CD4-positive, alpha-beta T cell treated with Interleukin-2 at 100 ng/mL for 4 hours (primary cell): Measurements from ENCODE around the gene RBMS2.
"Not testable (repeated sequence)": the region's sequence is repeated elsewhere in the genome, so short reads cannot be mapped to it uniquely, and the experiment has no call there.

Source experiments
- DNase-seq: peaks from one replicate; pipeline ENCODE4 v3.0.0-alpha.2; 2020; ENCODE audit warnings: low spot score

RBMS2 gene

GRCh38 chr12:56518570-56518969 lies 3.0 kb upstream of the RBMS2 start:
- no peak for DNase-seq

- DNase-seq: no peak
Measured at GRCh38 chr12:56520048-56520447, 1.6 kb upstream of the RBMS2 start.

GRCh38 chr12:56520506-56520905 lies 1.1 kb upstream of the RBMS2 start:
- DNase-seq: no peak

- DNase-seq: no peak
Measured at GRCh38 chr12:56521209-56521589, 421 bp upstream of the RBMS2 start.

GRCh38 chr12:56522411-56523193 lies 982 bp downstream of the RBMS2 start:
- DNase-seq: no peak

GRCh38 chr12:56528846-56529245 lies 7.2 kb downstream of the RBMS2 start:
- no peak for DNase-seq

GRCh38 chr12:56529656-56530055 lies 8.0 kb downstream of the RBMS2 start:
- no peak for DNase-seq

GRCh38 chr12:56530390-56531055 lies 8.9 kb downstream of the RBMS2 start:
- DNase-seq: no peak

- no peak for DNase-seq
Measured at GRCh38 chr12:56537546-56537945, 15.9 kb downstream of the RBMS2 start.

- DNase-seq: no peak
Measured at GRCh38 chr12:56541631-56542030, 20.0 kb downstream of the RBMS2 start.

- DNase-seq: no peak
Measured at GRCh38 chr12:56542164-56542563, 20.5 kb downstream of the RBMS2 start.

- DNase-seq: no peak
Measured at GRCh38 chr12:56545023-56545604, 23.5 kb downstream of the RBMS2 start.

GRCh38 chr12:56546680-56547079 lies 25.1 kb downstream of the RBMS2 start:
- no peak for DNase-seq

GRCh38 chr12:56551070-56551469 lies 29.4 kb downstream of the RBMS2 start:
- DNase-seq: no peak

- DNase-seq: no peak
Measured at GRCh38 chr12:56565510-56566101, 44.0 kb downstream of the RBMS2 start.

- no peak for DNase-seq
Measured at GRCh38 chr12:56568146-56568545, 46.5 kb downstream of the RBMS2 start.

- DNase-seq: no peak
Measured at GRCh38 chr12:56571121-56571520, 49.5 kb downstream of the RBMS2 start.

- no peak for DNase-seq
Measured at GRCh38 chr12:56572288-56572687, 50.7 kb downstream of the RBMS2 start.

- no peak for DNase-seq
Measured at GRCh38 chr12:56574210-56574609, 52.6 kb downstream of the RBMS2 start.

GRCh38 chr12:56577248-56577647 lies 55.6 kb downstream of the RBMS2 start:
- DNase-seq: not testable (repeated sequence)

- DNase-seq: no peak
Measured at GRCh38 chr12:56578983-56579546, 57.4 kb downstream of the RBMS2 start.

GRCh38 chr12:56581418-56582145 lies 60.0 kb downstream of the RBMS2 start:
- peak; percentile 68 for DNase-seq
